ENCODE measurements around the gene RFPL4A.
A peak's percentile ranks its signal among the peaks of the same experiment; 100 is the strongest.

RFPL4A gene

GRCh38 chr19:55801416-55801815 is 42.5 kb downstream of the RFPL4A start:
- Histone ChIP-seq H3K36me3 (no peaks in the 10 kb centered on the region), H4K20me1 (no peaks in the 10 kb centered on the region), H3K4me2 (no peak overlapping the region), H3K4me3 (no peak overlapping the region), H3K4me1 (no peaks in the 10 kb centered on the region), H3K27ac (no peak overlapping the region), H3K9me3 (replicated peaks in 1 of 11) (peaks cover 0 to 13% (median 6%) of the 10 kb centered on the region in 11 experiments; a peak in 10 of 22 replicates), H3K9ac (no peak overlapping the region), H3K27me3 (no peaks in the 10 kb centered on the region)
- TF ChIP-seq Cebpa-rat (IDR thresholded peaks at IDR 0.05), result no peak

GRCh38 chr19:55802281-55802680 is 43.4 kb downstream of the RFPL4A start:
- Histone ChIP-seq H3K27ac (no peak overlapping the region), H3K4me1 (no peaks in the 10 kb centered on the region), H3K36me3 (no peaks in the 10 kb centered on the region), H4K20me1 (no peaks in the 10 kb centered on the region), H3K9ac (no peak overlapping the region), H3K27me3 (no peaks in the 10 kb centered on the region), H3K4me2 (no peak overlapping the region), H3K9me3 (replicated peaks in 1 of 11) (peaks cover 0 to 13% (median 6%) of the 10 kb centered on the region in 11 experiments; a peak in 10 of 22 replicates), H3K4me3 (no peak overlapping the region)
- no peak for TF ChIP-seq Cebpa-rat (IDR thresholded peaks at IDR 0.05)

- H3K27ac ChIP-seq, result no peak overlapping the region
- H4K20me1 ChIP-seq, result no peaks in the 10 kb centered on the region
- H3K4me1 ChIP-seq, result no peaks in the 10 kb centered on the region
- no peak overlapping the region for H3K4me3 ChIP-seq
- peaks cover 2 to 34% (median 17%) of the 10 kb centered on the region in 11 experiments; a peak in 15 of 22 replicates for H3K9me3 ChIP-seq (replicated peaks in 1 of 11)
- peak overlapping the region in 2 of 11 experiments; percentile 1 to 48; a peak in 2 of 22 replicates for H3K4me2 ChIP-seq
- H3K36me3 ChIP-seq, result no peaks in the 10 kb centered on the region
- H3K27me3 ChIP-seq, result no peaks in the 10 kb centered on the region
- TF ChIP-seq Cebpa-rat (IDR thresholded peaks at IDR 0.05), result no peak
- H3K9ac ChIP-seq, result no peak overlapping the region
Measured at GRCh38 chr19:55809381-55810058, 50.6 kb downstream of the RFPL4A start.

- Histone ChIP-seq H3K4me3 (no peak overlapping the region), H3K36me3 (no peaks in the 10 kb centered on the region), H3K4me2 (no peak overlapping the region), H4K20me1 (no peaks in the 10 kb centered on the region), H3K9ac (no peak overlapping the region), H3K27ac (no peak overlapping the region), H3K9me3 (replicated peaks in 1 of 11) (peaks cover 0 to 32% (median 17%) of the 10 kb centered on the region in 11 experiments; a peak in 14 of 22 replicates), H3K4me1 (no peaks in the 10 kb centered on the region), H3K27me3 (no peaks in the 10 kb centered on the region)
- no peak for TF ChIP-seq Cebpa-rat (IDR thresholded peaks at IDR 0.05)
Measured at GRCh38 chr19:55811340-55811739, 52.4 kb downstream of the RFPL4A start.

- Histone ChIP-seq H3K27me3 (no peaks in the 10 kb centered on the region), H3K36me3 (no peaks in the 10 kb centered on the region)
Measured at GRCh38 chr19:55812449-55812848, 53.6 kb downstream of the RFPL4A start.

More at GRCh38 chr19:55812449-55812848, 53.6 kb downstream of the RFPL4A start:
- Histone ChIP-seq H3K9me3 (replicated peaks in 1 of 11) (peaks cover 0 to 28% (median 17%) of the 10 kb centered on the region in 11 experiments; a peak in 14 of 22 replicates), H3K4me1 (no peaks in the 10 kb centered on the region), H3K27ac (no peak overlapping the region), H3K4me3 (no peak overlapping the region), H3K4me2 (no peak overlapping the region), H3K9ac (no peak overlapping the region), H4K20me1 (no peaks in the 10 kb centered on the region)
- no peak for TF ChIP-seq Cebpa-rat (IDR thresholded peaks at IDR 0.05)

Data from BLaER1 treated with 17β-estradiol and CSF1 and Interleukin-3, amounts not matched to agents 10 nM and 100 nM (cell line).